Lower leg skin (tissue), 3 donors: ENCODE measurements around the gene SNRNP35.

Experiments used
- POLR2A ChIP-seq, 2 donors: fragments of 450-650 bp; IDR thresholded peaks; one replicate each; pipeline ENCODE4 v1.6.1; 2016 to 2017; ENCODE audit warnings: antibody characterized with exemption in 2 of 2, mild to moderate bottlenecking in 1 of 2, moderate library complexity in 1 of 2
- TF ChIP-seq, protein P1 (sequence below), 3 donors: fragments of 450-650 bp; IDR thresholded peaks; one replicate each; pipeline ENCODE4 v1.5.1; 2016; ENCODE audit warnings: antibody characterized with exemption in 3 of 3, mild to moderate bottlenecking in 3 of 3, moderate library complexity in 2 of 3

- TF ChIP-seq, protein P1, sequence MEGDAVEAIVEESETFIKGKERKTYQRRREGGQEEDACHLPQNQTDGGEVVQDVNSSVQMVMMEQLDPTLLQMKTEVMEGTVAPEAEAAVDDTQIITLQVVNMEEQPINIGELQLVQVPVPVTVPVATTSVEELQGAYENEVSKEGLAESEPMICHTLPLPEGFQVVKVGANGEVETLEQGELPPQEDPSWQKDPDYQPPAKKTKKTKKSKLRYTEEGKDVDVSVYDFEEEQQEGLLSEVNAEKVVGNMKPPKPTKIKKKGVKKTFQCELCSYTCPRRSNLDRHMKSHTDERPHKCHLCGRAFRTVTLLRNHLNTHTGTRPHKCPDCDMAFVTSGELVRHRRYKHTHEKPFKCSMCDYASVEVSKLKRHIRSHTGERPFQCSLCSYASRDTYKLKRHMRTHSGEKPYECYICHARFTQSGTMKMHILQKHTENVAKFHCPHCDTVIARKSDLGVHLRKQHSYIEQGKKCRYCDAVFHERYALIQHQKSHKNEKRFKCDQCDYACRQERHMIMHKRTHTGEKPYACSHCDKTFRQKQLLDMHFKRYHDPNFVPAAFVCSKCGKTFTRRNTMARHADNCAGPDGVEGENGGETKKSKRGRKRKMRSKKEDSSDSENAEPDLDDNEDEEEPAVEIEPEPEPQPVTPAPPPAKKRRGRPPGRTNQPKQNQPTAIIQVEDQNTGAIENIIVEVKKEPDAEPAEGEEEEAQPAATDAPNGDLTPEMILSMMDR (IDR thresholded peaks at IDR 0.05), result no peak
- no peak for TF ChIP-seq POLR2A (IDR thresholded peaks at IDR 0.05)
Observed at GRCh38 chr12:123488539-123489230, 30.7 kb downstream of the SNRNP35 start.
